GM12864 (cell line): Measurements from ENCODE around the gene PEMT.

Experiments used
- DNase-seq: peaks from one replicate; pipeline ENCODE4 v3.0.0-alpha.2; 2011; ENCODE audit warnings: low read depth
- H3K4me3 ChIP-seq: 2 replicates; pipeline ENCODE4 v1.5.1; 2011; ENCODE audit warnings: mild to moderate bottlenecking, low read depth, low read length, control low read depth
- TF ChIP-seq, protein P1 (sequence below): IDR thresholded peaks from 2 replicates; pipeline ENCODE4 v1.5.1; 2011; ENCODE audit warnings: low read depth, mild to moderate bottlenecking, moderate library complexity, low read length, control low read depth, inconsistent platforms; ENCODE audit errors: missing control alignments

Gene PEMT

DNA sequence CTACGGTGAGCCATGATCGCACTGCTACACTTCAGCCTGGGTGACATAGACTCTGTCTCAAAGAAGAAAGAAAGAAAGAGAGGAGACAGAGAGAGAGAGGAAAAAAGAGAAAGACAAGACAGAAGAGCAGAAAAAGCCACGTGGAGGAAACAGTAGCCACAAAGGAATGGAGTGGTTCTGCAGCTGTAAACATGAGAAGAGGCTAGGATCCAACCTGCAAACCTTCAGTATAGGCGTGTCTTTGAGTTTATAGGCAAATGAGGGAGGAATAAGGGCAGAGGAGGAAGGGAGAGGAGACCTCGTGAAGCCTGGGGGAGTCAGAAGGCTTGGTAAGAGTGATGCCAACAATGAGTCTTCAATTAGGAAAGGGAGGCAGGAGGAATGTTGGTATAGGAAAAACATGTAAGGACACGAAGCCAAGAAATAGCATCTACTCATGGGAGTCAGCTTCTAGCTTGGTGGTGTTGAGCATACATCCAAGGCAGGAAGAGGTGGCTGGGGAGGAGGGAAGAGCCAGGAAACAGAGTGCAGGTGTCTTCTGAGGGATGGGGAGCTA lies 110.8 kb downstream of the PEMT start:
- DNase-seq = no peak
- TF ChIP-seq, protein P1, sequence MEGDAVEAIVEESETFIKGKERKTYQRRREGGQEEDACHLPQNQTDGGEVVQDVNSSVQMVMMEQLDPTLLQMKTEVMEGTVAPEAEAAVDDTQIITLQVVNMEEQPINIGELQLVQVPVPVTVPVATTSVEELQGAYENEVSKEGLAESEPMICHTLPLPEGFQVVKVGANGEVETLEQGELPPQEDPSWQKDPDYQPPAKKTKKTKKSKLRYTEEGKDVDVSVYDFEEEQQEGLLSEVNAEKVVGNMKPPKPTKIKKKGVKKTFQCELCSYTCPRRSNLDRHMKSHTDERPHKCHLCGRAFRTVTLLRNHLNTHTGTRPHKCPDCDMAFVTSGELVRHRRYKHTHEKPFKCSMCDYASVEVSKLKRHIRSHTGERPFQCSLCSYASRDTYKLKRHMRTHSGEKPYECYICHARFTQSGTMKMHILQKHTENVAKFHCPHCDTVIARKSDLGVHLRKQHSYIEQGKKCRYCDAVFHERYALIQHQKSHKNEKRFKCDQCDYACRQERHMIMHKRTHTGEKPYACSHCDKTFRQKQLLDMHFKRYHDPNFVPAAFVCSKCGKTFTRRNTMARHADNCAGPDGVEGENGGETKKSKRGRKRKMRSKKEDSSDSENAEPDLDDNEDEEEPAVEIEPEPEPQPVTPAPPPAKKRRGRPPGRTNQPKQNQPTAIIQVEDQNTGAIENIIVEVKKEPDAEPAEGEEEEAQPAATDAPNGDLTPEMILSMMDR = no peak
- no peak overlapping the region for H3K4me3 ChIP-seq

DNA sequence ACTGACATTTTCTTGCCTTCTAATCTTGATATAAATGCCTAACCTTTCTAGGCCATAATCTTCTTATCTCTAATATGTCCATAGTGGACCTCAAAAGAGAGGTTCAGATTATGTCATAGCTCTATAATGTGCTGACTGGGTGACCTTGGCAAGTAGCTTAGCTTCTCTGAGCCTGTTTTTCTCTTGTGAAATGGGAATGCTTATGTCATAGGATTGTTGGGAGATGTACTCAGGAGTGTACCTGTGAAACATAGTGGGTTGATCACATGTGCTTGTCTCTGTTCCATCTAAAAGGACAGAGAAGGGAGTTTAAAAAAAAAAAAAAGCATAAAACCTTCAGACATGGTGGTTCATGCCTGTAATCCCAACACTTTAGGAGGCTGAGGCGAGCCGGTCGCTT lies 112.3 kb downstream of the PEMT start:
- no peak for DNase-seq
- H3K4me3 ChIP-seq = no peak overlapping the region
- TF ChIP-seq, protein P1 = no peak

DNA sequence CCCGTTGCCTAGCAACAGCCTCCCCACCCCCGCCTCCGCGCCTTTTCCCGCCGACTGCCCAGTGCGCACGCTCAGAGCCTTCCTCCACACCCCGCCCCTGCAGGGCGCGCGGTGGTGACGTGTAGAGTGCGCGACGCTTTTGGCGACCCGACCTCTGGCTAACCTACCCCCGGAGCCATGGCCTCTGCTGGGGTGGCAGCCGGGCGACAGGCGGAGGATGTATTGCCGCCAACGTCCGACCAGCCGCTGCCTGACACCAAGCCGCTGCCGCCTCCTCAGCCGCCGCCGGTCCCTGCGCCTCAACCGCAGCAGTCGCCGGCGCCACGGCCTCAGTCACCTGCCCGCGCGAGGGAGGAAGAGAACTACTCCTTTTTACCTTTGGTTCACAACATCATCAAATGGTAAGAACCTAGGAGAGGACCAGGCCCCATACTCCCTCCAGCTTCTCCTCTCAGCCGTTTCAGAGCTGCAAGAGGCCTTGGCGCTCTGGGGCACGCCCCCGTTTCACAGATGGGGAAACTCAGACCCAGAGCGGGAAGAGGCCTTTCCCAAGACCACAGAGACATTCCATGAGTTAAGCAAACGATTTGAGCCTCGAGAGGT lies 114.5 kb downstream of the PEMT start, which contains the start of gene MED9:
TSS of gene MED9 (plus strand) at position 136 of the 603 bp plus-strand sequence. CDS start at position 178, 42 bp downstream.
- peak within 1 kb of the TSS; percentile 94 for H3K4me3 ChIP-seq
- peak; percentile 71 for DNase-seq
- TF ChIP-seq, protein P1 = no peak

DNA sequence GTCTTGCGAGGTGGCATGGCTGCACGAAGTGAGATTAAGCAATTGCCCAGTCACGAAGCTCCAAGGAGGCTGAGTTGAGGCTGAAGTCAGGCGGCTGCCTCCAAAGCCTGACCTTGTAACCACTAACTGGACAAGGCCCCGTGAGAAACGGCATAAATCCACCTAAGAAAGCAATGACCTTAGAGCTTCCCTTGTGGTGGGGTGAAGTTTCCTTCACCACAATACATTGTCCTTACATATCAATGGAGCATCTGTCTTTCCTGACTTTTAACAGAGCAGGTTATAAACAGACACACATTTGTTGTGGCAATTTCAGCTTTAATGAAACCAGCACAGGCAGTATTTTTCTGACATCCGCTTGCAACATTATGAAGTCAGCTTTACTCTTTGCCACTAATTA lies 117.2 kb downstream of the PEMT start:
- no peak for DNase-seq
- no peak overlapping the region for H3K4me3 ChIP-seq
- TF ChIP-seq, protein P1 = no peak

DNA sequence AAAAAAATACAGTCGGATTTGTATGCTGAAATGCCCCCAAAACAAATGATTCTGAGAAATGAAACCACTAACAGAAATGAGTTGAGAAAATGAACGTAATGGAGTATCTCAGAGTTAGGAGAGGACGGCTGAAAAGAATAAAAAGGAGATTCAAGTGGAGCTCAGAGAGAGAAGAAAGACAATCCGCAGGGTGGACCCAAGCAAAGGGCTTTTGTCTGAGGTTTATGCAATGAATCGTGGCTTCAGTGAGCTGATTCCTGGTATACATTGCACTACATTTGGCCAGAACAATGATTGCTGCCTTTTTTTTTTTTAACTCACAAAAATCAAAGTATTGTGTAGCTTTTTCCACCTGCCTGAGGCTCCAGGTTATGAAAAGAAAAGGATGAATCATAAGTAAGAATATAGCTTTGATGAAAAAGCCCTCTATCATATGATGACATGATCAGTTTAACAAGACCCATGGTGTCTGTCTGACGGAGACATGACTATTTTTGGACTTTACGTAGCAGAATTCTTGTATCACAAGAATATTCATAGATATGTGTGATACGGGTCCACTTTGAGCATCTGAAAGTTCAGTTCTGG lies 119.1 kb downstream of the PEMT start:
- TF ChIP-seq, protein P1 = no peak
- H3K4me3 ChIP-seq = no peak overlapping the region
- no peak for DNase-seq

DNA sequence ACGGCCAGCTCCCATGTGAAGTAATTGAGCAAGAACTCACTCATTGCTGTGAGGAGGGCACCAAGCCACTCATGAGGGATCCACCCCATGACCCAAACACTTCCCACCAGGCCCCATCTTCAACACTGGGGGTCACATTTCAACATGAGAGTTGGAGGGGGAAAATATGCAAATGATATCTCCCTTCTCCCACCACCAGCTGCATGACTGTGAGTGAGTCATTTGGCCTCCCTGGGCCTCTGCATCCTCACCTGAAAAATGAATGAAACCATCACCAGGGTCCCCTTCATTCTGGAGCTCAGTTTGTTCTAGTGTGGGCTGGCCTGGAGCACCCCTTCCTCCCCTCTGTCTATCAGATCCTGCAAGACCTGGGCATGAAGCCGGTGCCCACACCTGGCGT lies 121.5 kb downstream of the PEMT start:
- no peak overlapping the region for H3K4me3 ChIP-seq
- no peak for DNase-seq
- TF ChIP-seq, protein P1 = no peak
